ENCODE data around the gene CHI3L2.

- TF ChIP-seq TAF1 (IDR thresholded peaks at IDR 0.05; ENCODE audit: low read depth) (no peak), CTCF (IDR thresholded peaks at IDR 0.05; ENCODE audit: poor library complexity, severe bottlenecking) (no peak), EP300 (conservative IDR thresholded peaks at IDR 0.05; ENCODE audit: poor library complexity, severe bottlenecking) (no peak), MXI1 (conservative IDR thresholded peaks at IDR 0.05; ENCODE audit: poor library complexity, severe bottlenecking) (no peak), EZH2 (IDR thresholded peaks at IDR 0.05; ENCODE audit: borderline replicate concordance, insufficient read depth, low read length, poor library complexity, severe bottlenecking) (no peak), SMC3 (conservative IDR thresholded peaks at IDR 0.05; ENCODE audit: poor library complexity) (no peak), POLR2AphosphoS5 (IDR thresholded peaks at IDR 0.05) (no peak), RAD21 (conservative IDR thresholded peaks at IDR 0.05) (no peak), REST (IDR thresholded peaks at IDR 0.05; ENCODE audit: borderline replicate concordance) (no peak)
These were observed 2.4 kb upstream of the CHI3L2 start for GRCh38 chr1:111225091-111225490.
